GM18507 (cell line): Measurements from ENCODE around the gene KCNJ4.

Experiments
- DNase-seq: peaks from one replicate; pipeline ENCODE4 v3.0.0; 2011; ENCODE audit warnings: low read depth; ENCODE audit not compliant: insufficient read length; ENCODE audit errors: extremely low spot score
- FAIRE-seq: peaks from 2 replicates; lab custom pipeline; 2011; peaks lifted over from hg19 to GRCh38; lab: Jason Lieb, UNC

KCNJ4 gene

DNA sequence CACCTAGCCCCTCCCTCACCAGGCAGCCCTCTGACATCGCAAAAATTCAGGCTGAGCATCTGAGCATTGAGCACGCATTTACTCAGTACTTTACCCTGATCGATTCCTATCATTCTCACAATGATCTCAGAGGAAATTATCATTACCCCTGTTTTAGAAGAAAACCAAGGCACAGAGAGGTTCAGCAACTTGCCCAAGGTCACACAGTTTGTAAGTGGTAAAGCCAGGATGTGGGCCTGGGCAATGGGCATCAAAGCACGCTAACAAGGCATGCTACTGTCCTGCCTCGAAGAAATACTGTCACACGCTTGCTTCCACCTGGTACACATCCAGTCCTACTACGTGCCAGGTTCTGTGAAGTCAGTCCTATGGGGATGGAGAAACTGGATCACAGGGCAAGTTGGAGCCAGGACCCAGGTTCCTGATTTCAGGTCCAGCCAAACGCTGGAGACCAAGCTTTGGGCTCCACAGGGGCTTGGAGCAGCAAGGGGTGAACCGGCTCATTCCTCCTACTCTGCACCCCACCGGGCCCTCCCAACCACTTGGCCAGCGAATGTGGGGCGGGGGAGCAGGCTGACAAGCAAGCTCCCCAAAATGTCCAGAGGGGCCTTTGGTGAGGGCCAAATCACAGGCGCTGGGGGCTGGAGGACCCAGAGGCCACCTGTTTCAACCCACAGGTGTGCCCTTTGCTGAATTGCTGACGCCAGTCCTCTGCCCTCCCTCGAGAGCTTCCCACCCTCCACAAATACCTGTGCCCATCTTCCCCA lies 18.2 kb downstream of the KCNJ4 start:
- FAIRE-seq: no peak

GRCh38 chr22:38435965-38436364 lies 19.0 kb downstream of the KCNJ4 start:
- DNase-seq (no peak), FAIRE-seq (no peak)

More for the DNA sequence above, 18.2 kb downstream of the KCNJ4 start:
- no peak for DNase-seq

GRCh38 chr22:38435010-38435409 lies 20.0 kb downstream of the KCNJ4 start:
- FAIRE-seq (no peak), DNase-seq (no peak)

DNA sequence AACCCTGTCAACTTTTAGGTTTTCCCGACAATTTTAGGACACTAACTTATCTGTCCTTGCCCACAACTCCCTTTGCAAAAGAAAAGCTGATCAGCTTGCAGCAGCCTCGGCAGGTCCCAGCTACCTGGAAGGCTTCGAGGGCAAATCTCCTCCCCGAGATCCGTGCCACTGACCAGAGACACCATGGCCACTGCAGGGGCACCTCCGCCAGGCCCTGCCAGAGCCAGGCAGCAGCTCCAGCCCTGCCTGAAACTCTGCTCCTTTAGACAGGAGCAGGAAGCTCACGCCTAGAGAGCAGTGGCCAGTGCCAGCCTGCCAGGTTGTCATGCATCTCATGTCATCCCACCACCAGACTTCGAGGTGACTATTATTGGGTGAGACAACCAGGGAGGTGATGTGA lies 21.1 kb downstream of the KCNJ4 start:
- no peak for FAIRE-seq
- DNase-seq: no peak

- FAIRE-seq: no peak
- DNase-seq: no peak
These were observed 22.7 kb downstream of the KCNJ4 start for GRCh38 chr22:38432264-38432663.

DNA sequence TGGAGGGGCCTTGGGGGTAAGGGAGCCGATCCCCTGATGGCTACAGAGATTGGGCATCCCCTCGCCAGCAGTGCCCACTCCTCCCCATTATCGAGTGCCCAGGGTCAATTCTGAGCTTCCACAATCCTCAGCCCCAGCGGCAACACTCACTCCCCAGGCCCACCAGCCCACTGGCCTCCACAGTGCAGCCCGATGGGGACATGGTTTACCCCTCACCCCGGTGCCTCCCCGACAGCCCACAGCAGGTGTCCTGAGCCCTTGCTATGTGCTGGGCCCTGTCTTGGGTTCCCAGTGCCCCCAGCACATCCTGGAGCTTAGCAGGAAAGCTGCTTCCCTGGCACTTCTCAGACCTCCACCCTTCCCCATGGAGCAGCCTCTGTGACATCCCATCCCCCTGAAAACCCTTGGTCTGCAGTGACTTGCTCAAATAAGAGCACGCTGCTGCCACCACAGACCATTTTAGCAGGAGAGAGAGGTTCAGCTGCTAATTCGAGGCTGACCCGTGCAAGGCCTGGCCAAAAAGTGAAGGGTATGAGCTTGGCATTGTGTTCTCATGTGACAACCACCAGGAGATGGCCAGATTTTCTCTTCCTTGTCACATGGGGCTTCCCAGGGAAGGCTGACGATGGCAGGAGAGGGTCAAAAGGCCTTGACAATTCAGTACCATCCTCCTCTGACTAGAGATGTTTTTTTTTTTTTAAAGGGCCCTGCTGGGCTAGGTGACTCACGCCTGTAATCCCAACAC lies 23.6 kb downstream of the KCNJ4 start:
- DNase-seq: no peak
- FAIRE-seq: no peak

- DNase-seq: no peak
- FAIRE-seq: no peak
These were observed 25.4 kb downstream of the KCNJ4 start for GRCh38 chr22:38429499-38430068.

- DNase-seq: no peak
These were observed 26.3 kb downstream of the KCNJ4 start for GRCh38 chr22:38428714-38429113.

GRCh38 chr22:38427940-38428339 lies 27.1 kb downstream of the KCNJ4 start:
- DNase-seq (no peak), FAIRE-seq (no peak)

More at GRCh38 chr22:38428714-38429113, 26.3 kb downstream of the KCNJ4 start:
- no peak for FAIRE-seq

DNA sequence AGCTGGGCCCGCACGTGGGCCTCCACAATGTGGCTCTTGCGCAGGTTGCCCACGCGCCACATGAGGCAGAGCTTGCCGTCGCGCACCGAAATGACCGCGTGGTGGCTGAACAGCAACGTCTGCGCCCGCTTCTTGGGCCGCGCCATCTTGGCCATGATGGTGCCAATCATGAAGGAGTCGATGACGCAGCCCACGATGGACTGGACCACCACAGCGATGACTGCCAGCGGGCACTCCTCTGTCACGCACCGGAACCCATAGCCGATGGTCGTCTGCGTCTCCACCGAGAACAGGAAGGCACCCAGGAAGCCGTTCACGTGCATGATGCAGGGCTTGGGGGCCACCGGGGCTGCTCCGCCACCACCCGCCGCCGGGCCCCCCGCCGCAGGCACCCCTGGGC lies 27.5 kb downstream of the KCNJ4 start:
- DNase-seq (no peak), FAIRE-seq (no peak)

GRCh38 chr22:38426628-38427027 lies 28.4 kb downstream of the KCNJ4 start:
- DNase-seq (no peak), FAIRE-seq (no peak)

DNA sequence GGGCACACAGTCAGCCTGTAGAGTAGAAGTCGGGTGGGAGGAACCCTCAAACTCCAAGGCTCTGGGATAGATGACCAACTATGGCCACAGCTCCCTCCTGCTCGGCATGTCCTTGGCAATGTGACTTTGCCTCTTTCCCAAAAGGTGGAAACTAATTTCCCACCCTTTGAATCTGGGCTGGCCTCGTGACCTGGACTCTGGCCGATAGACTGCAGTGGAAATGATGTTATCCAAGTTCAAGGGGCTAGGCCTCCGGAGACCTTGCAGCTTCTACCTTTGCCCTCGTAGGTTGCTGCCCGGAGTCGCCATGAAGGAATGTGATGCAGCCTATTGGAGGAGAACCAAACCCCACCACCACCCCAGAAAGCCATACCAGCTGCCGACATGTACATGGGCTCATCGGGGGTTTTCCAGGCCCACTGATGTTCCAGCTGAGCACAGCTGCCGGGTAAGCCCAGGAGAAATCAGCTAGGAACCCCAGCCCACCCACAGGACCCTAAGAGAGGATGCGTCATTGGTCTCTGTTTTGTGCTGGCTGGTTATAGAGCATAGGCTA lies 30.4 kb downstream of the KCNJ4 start:
- DNase-seq (no peak), FAIRE-seq (no peak)

DNA sequence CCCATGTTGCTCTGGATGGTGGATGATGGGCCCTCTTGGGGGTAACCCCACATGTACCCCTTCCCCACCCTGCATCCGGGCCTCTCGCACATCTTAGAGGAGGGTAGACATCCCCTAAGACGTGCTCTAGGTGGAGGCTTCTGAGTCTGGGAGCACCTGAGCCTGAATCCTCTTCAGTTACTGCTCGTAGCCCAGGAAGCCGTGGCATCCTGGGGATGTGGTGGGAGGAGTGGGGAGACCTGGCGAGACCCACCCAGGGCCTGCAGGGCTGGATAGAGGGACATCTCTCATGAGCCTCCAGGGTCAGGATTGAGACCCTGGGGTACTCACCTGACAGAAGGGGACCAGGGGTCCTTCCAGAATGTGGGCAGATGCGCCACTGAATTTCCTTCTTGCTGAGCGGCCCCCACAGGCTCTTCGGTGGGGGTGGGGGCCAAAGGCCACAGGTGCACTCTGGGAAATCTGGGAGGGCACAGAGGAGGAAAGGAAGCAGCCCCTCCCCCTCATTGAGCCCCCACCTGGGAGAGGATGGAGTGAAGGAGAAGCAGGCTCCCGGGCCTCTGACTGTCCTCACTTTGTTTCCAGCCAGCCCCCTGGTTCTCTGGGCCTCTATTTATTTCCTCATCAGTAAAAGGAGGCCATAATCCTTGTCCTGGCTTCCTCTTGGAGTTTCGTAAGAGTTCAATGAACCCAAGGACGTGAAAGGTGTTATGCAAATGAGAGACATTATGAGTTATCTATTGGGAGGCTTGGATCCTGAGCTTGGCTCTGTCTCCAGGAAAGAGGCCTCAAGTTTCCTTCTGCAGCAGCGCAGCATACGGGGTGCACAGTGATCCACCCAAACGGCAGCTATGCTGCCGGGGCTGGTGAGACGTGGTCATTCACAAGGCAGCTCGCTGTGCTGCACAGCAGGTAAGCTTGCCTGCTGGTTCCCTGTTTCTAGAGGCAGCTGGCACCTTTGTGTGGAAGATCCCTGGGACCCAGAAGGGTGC lies 31.2 kb downstream of the KCNJ4 start:
- FAIRE-seq: no peak
- DNase-seq: no peak

DNA sequence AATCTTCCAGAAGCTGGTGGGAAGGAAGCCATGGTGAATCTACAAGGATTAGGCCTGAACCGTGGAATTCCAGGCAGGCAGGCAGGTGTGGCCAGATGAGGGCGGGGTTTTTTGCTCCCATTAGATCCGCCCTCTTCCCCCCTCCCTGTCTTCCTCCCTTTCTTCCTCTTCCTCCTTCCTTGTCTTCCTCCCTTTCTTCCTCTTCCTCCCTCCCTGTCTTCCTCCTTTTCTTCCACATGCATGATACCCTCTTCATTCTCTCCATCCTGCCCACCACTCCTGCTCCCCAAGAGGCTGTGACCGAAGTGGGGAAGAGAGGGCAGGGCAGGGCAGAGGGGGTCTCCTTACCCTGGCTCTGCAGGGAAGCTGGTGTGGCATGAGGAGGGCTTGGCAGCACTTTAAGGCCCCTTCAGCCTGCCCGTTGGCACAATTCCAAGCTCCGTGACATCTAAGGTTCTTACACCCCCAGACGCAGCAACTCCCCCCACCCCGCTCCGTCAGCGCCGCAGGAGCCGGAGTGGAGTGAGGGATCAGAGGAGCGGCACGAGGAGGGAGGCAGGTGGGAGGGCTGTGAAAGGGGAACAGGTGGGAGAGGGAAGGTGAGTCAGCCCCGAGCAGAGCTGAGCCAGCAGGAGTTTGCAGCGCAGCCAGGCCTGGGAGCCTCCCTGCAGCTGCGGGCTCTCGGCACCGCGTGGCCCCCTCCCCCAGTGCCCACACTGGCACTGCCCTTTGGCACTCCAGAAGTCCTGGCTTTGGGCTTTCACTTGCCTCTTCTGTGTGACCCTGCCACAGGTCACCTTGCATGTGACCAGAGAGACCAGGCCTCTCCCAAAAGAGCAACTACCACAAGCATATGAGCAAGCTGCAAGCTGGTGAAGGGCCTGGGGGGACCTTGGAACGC lies 32.1 kb downstream of the KCNJ4 start:
- DNase-seq (no peak), FAIRE-seq (no peak)

- DNase-seq (no peak), FAIRE-seq (no peak)
These were observed 34.3 kb downstream of the KCNJ4 start for GRCh38 chr22:38420734-38421133.

GRCh38 chr22:38419858-38420160 lies 35.2 kb downstream of the KCNJ4 start:
- DNase-seq: no peak
- FAIRE-seq: no peak

DNA sequence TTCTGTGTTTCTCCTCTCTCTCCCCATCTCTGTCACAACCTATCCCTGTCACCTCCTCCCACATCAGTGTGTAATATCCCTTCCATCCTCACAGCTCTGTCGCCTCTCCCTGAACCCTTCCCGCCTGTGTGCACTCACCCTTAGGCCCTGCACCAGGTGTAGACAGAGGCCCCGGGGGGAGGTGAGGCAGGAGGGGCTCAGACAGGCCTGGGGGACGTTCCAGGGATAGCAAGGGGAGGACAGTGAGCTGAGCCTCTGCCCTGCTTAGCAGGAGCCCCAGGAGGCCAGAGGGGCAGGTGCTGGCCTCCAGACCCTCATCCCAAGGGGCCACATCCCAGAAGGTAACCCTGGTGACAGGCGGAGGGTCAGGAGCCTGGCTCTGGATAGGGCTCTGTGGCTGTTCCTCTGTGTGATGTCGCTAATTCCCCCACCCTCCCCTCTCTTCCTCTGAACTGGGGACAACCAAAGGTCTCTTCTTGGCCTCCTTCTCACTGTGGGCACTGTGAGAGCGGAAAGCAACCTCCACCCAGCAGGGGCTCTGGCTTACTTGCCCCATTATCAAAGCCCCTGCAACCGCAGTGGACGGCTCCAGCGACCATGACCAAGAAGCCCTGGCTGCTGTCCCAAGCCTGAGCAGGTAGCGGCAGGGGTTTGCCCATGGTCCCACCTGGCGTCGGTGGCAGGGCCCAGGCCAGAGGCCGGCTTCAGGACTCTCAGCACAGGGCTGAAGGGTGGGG lies 35.7 kb downstream of the KCNJ4 start:
- no peak for FAIRE-seq
- DNase-seq: no peak

DNA sequence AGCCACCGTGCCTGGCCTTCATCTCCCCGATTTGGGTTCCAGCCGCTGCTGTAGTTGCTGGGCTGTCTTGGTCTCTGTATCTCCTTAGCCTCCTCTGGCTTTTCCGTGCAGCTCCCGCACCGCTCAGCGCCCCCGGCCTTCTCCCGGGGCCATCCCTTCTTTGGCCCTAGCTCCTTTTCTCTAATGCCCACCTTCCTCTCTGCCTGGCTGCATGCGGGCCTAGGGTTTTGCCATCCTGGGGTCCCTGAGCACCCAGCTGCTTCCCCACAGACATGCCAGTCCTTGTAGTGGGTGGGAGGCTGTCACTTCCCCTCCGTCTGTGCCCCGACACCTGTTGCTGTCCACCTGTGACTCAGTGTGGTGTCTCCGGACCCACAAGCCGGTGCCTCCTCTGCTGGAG lies 36.4 kb downstream of the KCNJ4 start:
- DNase-seq (no peak), FAIRE-seq (no peak)
